HG03571 (cell line): ENCODE results near the gene AKAP12.

Experiments used
- ATAC-seq: cut with Tn5 transposase; IDR thresholded peaks from one replicate; pipeline ENCODE4 v1.9.1; 2021; ENCODE audit not compliant: unreplicated experiment

AKAP12 gene

DNA sequence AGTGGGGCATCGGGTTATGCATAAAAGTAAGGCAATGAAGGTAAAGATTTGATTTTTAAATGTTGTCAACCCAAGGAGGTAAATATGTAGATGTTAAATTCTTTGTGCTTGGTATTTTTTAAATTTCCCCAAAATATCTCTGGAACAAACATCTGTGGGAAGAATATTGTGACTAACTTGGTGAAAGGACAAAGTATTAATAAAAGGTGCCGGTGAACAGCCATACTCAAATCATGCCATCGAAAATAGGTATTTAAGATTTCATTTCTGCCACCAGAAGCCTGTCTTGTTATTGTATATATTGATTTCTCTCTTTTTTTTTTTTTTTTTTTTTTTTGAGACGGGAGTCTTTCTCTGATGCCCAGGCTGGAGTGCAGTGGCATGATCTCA is 164.1 kb downstream of the AKAP12 start:
- no peak for ATAC-seq
